ENCODE measurements around the gene ZNF181.

Gene ZNF181

GRCh38 chr19:34759218-34759917, 25.3 kb downstream of the ZNF181 start:
- H3K27me3 ChIP-seq (ENCODE audit: insufficient read depth, low read depth, severe bottlenecking): no peaks in the 10 kb centered on the region
- H3K27ac ChIP-seq: no peak overlapping the region
- H3K9me3 ChIP-seq (ENCODE audit: severe bottlenecking): peaks cover 28% of the 10 kb centered on the region
- no peak overlapping the region for H3K4me3 ChIP-seq (ENCODE audit: low read depth, low read length)
- TF ChIP-seq CTCF (IDR thresholded peaks at IDR 0.05; ENCODE audit: low read depth, low read length): no peak
- DNase-seq: no peak
- H3K36me3 ChIP-seq: no peaks in the 10 kb centered on the region

GRCh38 chr19:34766386-34766785, 32.3 kb downstream of the ZNF181 start:
- no peak for TF ChIP-seq CTCF (IDR thresholded peaks at IDR 0.05; ENCODE audit: low read depth, low read length)
- H3K9me3 ChIP-seq (ENCODE audit: severe bottlenecking): no peaks in the 10 kb centered on the region
- no peak overlapping the region for H3K4me3 ChIP-seq (ENCODE audit: low read depth, low read length)
- H3K27ac ChIP-seq: no peak overlapping the region
- DNase-seq: no peak
- H3K27me3 ChIP-seq (ENCODE audit: insufficient read depth, low read depth, severe bottlenecking): no peaks in the 10 kb centered on the region
- H3K36me3 ChIP-seq: peaks cover 21% of the 10 kb centered on the region

- Histone ChIP-seq H3K4me3 (ENCODE audit: low read depth, low read length) (no peak overlapping the region), H3K27ac (no peak overlapping the region), H3K36me3 (peaks cover 21% of the 10 kb centered on the region), H3K9me3 (ENCODE audit: severe bottlenecking) (no peaks in the 10 kb centered on the region), H3K27me3 (ENCODE audit: insufficient read depth, low read depth, severe bottlenecking) (no peaks in the 10 kb centered on the region)
- no peak for TF ChIP-seq CTCF (IDR thresholded peaks at IDR 0.05; ENCODE audit: low read depth, low read length)
- DNase-seq: no peak
Measured at GRCh38 chr19:34767951-34768350, 33.9 kb downstream of the ZNF181 start.

- H3K27ac ChIP-seq: no peak within 1 kb of the TSS; the same call in 1 of the 2 replicates
- peak; percentile 90 for DNase-seq
- no peak for TF ChIP-seq CTCF (IDR thresholded peaks at IDR 0.05; ENCODE audit: low read depth, low read length)
Measured at GRCh38 chr19:34772697-34773554, 38.9 kb downstream of the ZNF181 start, which contains the start of gene ZNF599. ZNF599 (minus strand) TSS chr19:34773215; CDS start chr19:34772841, 374 bp downstream.

GRCh38 chr19:34773555-34773864, 39.5 kb downstream of the ZNF181 start:
- H3K9me3 ChIP-seq (ENCODE audit: severe bottlenecking): peaks cover 11% of the 10 kb centered on the region
- no peaks in the 10 kb centered on the region for H3K27me3 ChIP-seq (ENCODE audit: insufficient read depth, low read depth, severe bottlenecking)
- H3K36me3 ChIP-seq: 0 out of 2 replicates have a peak, but pooled peaks cover 3% of the 10 kb centered on the region
- TF ChIP-seq CTCF (IDR thresholded peaks at IDR 0.05; ENCODE audit: low read depth, low read length): no peak
- no peak overlapping the region for H3K27ac ChIP-seq
- peak overlapping the region; percentile 73 for H3K4me3 ChIP-seq (ENCODE audit: low read depth, low read length)
- no peak for DNase-seq

More at GRCh38 chr19:34772697-34773554, 38.9 kb downstream of the ZNF181 start, which contains the start of gene ZNF599:
- H3K4me3 ChIP-seq (ENCODE audit: low read depth, low read length): peak within 1 kb of the TSS; percentile 73
- no peaks in the 10 kb centered on the region for H3K27me3 ChIP-seq (ENCODE audit: insufficient read depth, low read depth, severe bottlenecking)
- H3K9me3 ChIP-seq (ENCODE audit: severe bottlenecking): peaks cover 11% of the 10 kb centered on the region
- H3K36me3 ChIP-seq: 0 out of 2 replicates have a peak, but pooled peaks cover 3% of the 10 kb centered on the region
